CD14-positive monocyte (primary cell): ENCODE data around the gene IL1RL1. TPM values are rescaled to one million over a fixed set of nuclear protein-coding genes. Genes with fewer than 3 reads are reported as not detected.

Experiments used
- DNase-seq, 3 donors: peaks; one replicate each; pipeline ENCODE4 v3.0.0-alpha.2; 2011 to 2022
- H2AFZ ChIP-seq: 2 replicates; pipeline ENCODE4 v1.6.0; 2012; ENCODE audit warnings: mild to moderate bottlenecking, low read depth, low read length, inconsistent platforms; ENCODE audit not compliant: insufficient read depth, poor library complexity, severe bottlenecking
- H3K27ac ChIP-seq, 2 donors: 1 replicate in 1 of 2; 2 replicates in 1 of 2; pipeline ENCODE4 v1.5.1; 2012 to 2013; ENCODE audit warnings: low read length in 2 of 2, control low read depth in 1 of 2, inconsistent platforms in 1 of 2, low read depth in 1 of 2, mild to moderate bottlenecking in 1 of 2
- H3K27me3 ChIP-seq, 2 donors: one replicate each; pipeline versions ENCODE4 v1.6.0 to v1.6.1; 2011 to 2013; ENCODE audit warnings: low read length in 2 of 2; ENCODE audit not compliant: control insufficient read depth in 2 of 2, insufficient read depth in 2 of 2
- H3K36me3 ChIP-seq, 2 donors: replicated peaks in 1 of 2; 1 replicate in 1 of 2; 2 replicates in 1 of 2; pipeline versions ENCODE4 v1.5.1 to v1.6.1; 2012 to 2013; ENCODE audit warnings: low read length in 2 of 2, control low read depth in 1 of 2, inconsistent platforms in 1 of 2, mild to moderate bottlenecking in 1 of 2; ENCODE audit not compliant: insufficient read depth in 2 of 2, control insufficient read depth in 1 of 2
- H3K4me1 ChIP-seq, 2 donors: 1 replicate in 1 of 2; 2 replicates in 1 of 2; pipeline versions ENCODE4 v1.5.1 to v1.6.1; 2012 to 2013; ENCODE audit warnings: low read length in 2 of 2, control low read depth in 1 of 2, inconsistent platforms in 1 of 2, mild to moderate bottlenecking in 1 of 2, moderate library complexity in 1 of 2; ENCODE audit not compliant: insufficient read depth in 2 of 2, control insufficient read depth in 1 of 2
- H3K4me2 ChIP-seq: replicated peaks from 2 replicates; pipeline ENCODE3; 2012; ENCODE audit warnings: low read length, moderate library complexity, mild to moderate bottlenecking; ENCODE audit not compliant: poor library complexity, severe bottlenecking; ENCODE audit errors: extremely low read depth
- H3K4me3 ChIP-seq, 3 experiments: fragments of 200-600 bp in 1 of 3; sonication (generic) in 1 of 3; replicated peaks in 1 of 3; 1 replicate in 2 of 3; 2 replicates in 1 of 3; pipeline ENCODE4 v1.5.1; 2011 to 2013; ENCODE audit warnings: low read length in 3 of 3, mild to moderate bottlenecking in 3 of 3, control low read depth in 2 of 3, low read depth in 2 of 3, inconsistent platforms in 1 of 3, moderate library complexity in 1 of 3
- H3K79me2 ChIP-seq: 2 replicates; pipeline ENCODE4 v1.6.0; 2012; ENCODE audit warnings: mild to moderate bottlenecking, control low read depth, inconsistent platforms, low read length, moderate library complexity; ENCODE audit not compliant: insufficient read depth
- H3K9ac ChIP-seq: 2 replicates; pipeline ENCODE4 v1.6.0; 2017; ENCODE audit warnings: low read length, mild to moderate bottlenecking; ENCODE audit not compliant: insufficient read depth, poor library complexity, severe bottlenecking
- H3K9me3 ChIP-seq, 2 donors: replicated peaks in 1 of 2; 1 replicate in 1 of 2; 2 replicates in 1 of 2; pipeline versions ENCODE4 v1.5.1 to v1.6.1; 2012 to 2013; ENCODE audit warnings: low read length in 2 of 2, control low read depth in 1 of 2; ENCODE audit not compliant: control insufficient read depth in 1 of 2, insufficient read depth in 1 of 2
- H4K20me1 ChIP-seq: 2 replicates; pipeline ENCODE4 v1.6.0; 2012; ENCODE audit warnings: mild to moderate bottlenecking, low read length, control low read depth, moderate library complexity; ENCODE audit not compliant: insufficient read depth
- H3K27ac Mint-ChIP-seq, 7 donors: one replicate each; pipeline ENCODE4 v1.8.0; 2020; ENCODE audit warnings: mild to moderate bottlenecking in 7 of 7, mixed read lengths in 7 of 7, moderate library complexity in 6 of 7, inconsistent platforms in 2 of 7
- H3K27me3 Mint-ChIP-seq, 3 donors: one replicate each; pipeline ENCODE4 v1.8.0; 2021 to 2022; ENCODE audit warnings: low read depth in 3 of 3, mild to moderate bottlenecking in 3 of 3, mixed read lengths in 3 of 3, moderate library complexity in 3 of 3, inconsistent platforms in 1 of 3
- H3K36me3 Mint-ChIP-seq, 2 donors: one replicate each; pipeline ENCODE4 v1.8.0; 2020; ENCODE audit warnings: mixed read lengths in 2 of 2, inconsistent platforms in 1 of 2, mild to moderate bottlenecking in 1 of 2
- H3K4me1 Mint-ChIP-seq: one replicate; pipeline ENCODE4 v1.8.0; 2020; ENCODE audit warnings: mild to moderate bottlenecking, mixed read lengths
- H3K4me3 Mint-ChIP-seq, 2 donors: one replicate each; pipeline ENCODE4 v1.8.0; 2020; ENCODE audit warnings: mild to moderate bottlenecking in 2 of 2, mixed read lengths in 2 of 2, moderate library complexity in 1 of 2
- H3K9me3 Mint-ChIP-seq, 7 donors: one replicate each; pipeline ENCODE4 v1.8.0; 2020 to 2022; ENCODE audit warnings: mixed read lengths in 7 of 7, mild to moderate bottlenecking in 6 of 7, moderate library complexity in 6 of 7, inconsistent platforms in 2 of 7
- WGBS: methylation state at CpG from one replicate; pipeline ENCODE4 v1.1.5; 2013; ENCODE audit warnings: missing lambda C conversion rate; ENCODE audit not compliant: insufficient coverage; 5-methylcytosine and 5-hydroxymethylcytosine counted together
- intact Hi-C, 2 donors: fragments of 100-400 bp; cut with micrococcal nuclease; formaldehyde crosslinking; loops; one replicate each; pipeline versions ENCODE4 v1.15.0 to v1.15.1; 2023
- polyA plus RNA-seq, 3 donors: library from polyadenylated mRNA; depleted of rRNA in 1 of 3; unstranded in 2 of 3; stranded (reverse) in 1 of 3; fragments of 300-500 nt in 2 of 3; fragments of >200 nt in 1 of 3; fragmentation: Illumina TruSeq in 2 of 3; gene quantifications; 1 replicate in 2 of 3; 2 replicates in 1 of 3; pipeline ENCODE4 v1.2.3, GENCODE V29; 2012 to 2021
- TF ChIP-seq, protein P1 (sequence below): fragments of 200-600 bp; IDR thresholded peaks from one replicate; pipeline ENCODE4 v1.8.0; 2022; ENCODE audit warnings: antibody characterized with exemption, mild to moderate bottlenecking

Gene IL1RL1
- polyA plus RNA-seq, 3 donors: not detected

DNA sequence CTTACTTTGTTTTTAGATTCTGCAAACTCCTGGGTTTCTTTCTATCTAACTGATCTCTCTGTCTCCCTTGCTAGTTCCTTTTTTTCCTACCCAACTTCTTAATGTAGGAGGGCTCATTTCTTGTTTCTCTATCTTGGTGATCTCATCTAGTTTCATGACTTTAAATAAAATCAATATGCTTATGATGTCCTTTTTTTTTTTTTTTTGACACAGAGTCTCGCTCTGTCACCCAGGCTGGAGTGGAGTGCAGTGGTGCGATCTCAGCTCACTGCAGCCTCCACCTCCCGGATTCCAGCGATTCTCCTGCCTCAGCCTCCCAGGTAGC is 42.2 kb upstream of the IL1RL1 start:
- Histone ChIP-seq H3K27me3 (peaks cover 37 to 52% of the 10 kb centered on the region in 2 donors), H3K9ac (no peak overlapping the region), H4K20me1 (no peaks in the 10 kb centered on the region), H3K4me1 (peaks cover 8 to 11% of the 10 kb centered on the region in 2 donors), H3K79me2 (no peaks in the 10 kb centered on the region), H3K27ac (no peak overlapping the region), H3K4me2 (no peak overlapping the region), H3K36me3 (no peaks in the 10 kb centered on the region), H3K9me3 (no peaks in the 10 kb centered on the region), H2AFZ (no peak overlapping the region), H3K4me3 (no peak overlapping the region)
- intact Hi-C loops: loop anchor here in 1 of 2 donors (5.0 kb wide), 1 partner anchor 33 kb away; no protein-coding TSS in a partner anchor
- TF ChIP-seq, protein P1, sequence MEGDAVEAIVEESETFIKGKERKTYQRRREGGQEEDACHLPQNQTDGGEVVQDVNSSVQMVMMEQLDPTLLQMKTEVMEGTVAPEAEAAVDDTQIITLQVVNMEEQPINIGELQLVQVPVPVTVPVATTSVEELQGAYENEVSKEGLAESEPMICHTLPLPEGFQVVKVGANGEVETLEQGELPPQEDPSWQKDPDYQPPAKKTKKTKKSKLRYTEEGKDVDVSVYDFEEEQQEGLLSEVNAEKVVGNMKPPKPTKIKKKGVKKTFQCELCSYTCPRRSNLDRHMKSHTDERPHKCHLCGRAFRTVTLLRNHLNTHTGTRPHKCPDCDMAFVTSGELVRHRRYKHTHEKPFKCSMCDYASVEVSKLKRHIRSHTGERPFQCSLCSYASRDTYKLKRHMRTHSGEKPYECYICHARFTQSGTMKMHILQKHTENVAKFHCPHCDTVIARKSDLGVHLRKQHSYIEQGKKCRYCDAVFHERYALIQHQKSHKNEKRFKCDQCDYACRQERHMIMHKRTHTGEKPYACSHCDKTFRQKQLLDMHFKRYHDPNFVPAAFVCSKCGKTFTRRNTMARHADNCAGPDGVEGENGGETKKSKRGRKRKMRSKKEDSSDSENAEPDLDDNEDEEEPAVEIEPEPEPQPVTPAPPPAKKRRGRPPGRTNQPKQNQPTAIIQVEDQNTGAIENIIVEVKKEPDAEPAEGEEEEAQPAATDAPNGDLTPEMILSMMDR: no peak
- DNase-seq: no peak
- H3K9me3 Mint-ChIP-seq: peaks cover 0 to 2% (median 0%) of the 10 kb centered on the region in 7 donors
- peaks cover 0 to 2% of the 10 kb centered on the region in 2 donors for H3K36me3 Mint-ChIP-seq
- peaks cover 8% of the 10 kb centered on the region for H3K4me1 Mint-ChIP-seq
- H3K27ac Mint-ChIP-seq: peak overlapping the region in 3 of 7 donors; percentile 32 to 58 (median 40)
- no peak overlapping the region for H3K4me3 Mint-ChIP-seq
- H3K27me3 Mint-ChIP-seq: peaks cover 44 to 47% (median 45%) of the 10 kb centered on the region in 3 donors
- WGBS: no CpG with 5 or more reads among the region's 4 CpGs

DNA sequence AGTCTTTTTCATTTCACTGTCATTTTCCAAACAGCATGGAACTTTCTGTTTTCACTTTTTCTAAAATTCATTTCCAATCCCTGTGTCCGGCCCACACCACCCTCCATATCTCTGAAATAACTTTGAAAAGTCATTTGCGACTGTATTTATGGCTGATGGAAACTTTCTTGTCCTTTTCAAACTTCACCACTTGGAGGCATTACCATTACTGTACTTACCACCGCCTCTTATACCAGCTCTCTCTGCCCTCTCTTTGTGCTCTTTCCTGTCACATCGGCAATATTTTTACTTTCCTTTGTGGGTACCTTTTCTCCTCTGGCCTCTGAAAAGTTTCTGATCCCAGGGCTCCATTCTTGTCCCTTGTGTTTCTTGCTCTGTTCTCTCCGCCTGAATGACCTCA is 39.5 kb upstream of the IL1RL1 start:
- Histone ChIP-seq H3K27me3 (peaks cover 49 to 52% of the 10 kb centered on the region in 2 donors), H3K4me3 (no peak overlapping the region), H3K79me2 (no peaks in the 10 kb centered on the region), H3K27ac (no peak overlapping the region), H3K4me2 (no peak overlapping the region), H3K9me3 (no peaks in the 10 kb centered on the region), H2AFZ (no peak overlapping the region), H3K9ac (no peak overlapping the region), H3K4me1 (peaks cover 8 to 11% of the 10 kb centered on the region in 2 donors), H4K20me1 (no peaks in the 10 kb centered on the region), H3K36me3 (no peaks in the 10 kb centered on the region)
- peaks cover 12% of the 10 kb centered on the region for H3K4me1 Mint-ChIP-seq
- no peak for DNase-seq
- H3K27me3 Mint-ChIP-seq: peaks cover 51 to 60% (median 56%) of the 10 kb centered on the region in 3 donors
- peaks cover 0 to 5% of the 10 kb centered on the region in 2 donors for H3K36me3 Mint-ChIP-seq
- peak overlapping the region in 2 of 7 donors; percentile 8 to 65 for H3K27ac Mint-ChIP-seq
- peak overlapping the region in 1 of 2 donors; percentile 76 for H3K4me3 Mint-ChIP-seq
- WGBS: 6% methylated on average over 2 of the region's 5 CpGs
- intact Hi-C loops: no loop called here
- TF ChIP-seq, protein P1: no peak
- peaks cover 5 to 19% (median 8%) of the 10 kb centered on the region in 7 donors for H3K9me3 Mint-ChIP-seq
